ENCODE data around the gene UTP4. TPM values are rescaled to one million over a fixed set of nuclear protein-coding genes. Genes with fewer than 3 reads are reported as not detected.

Gene UTP4
- total and polyA plus RNA-seq, 2 of the 8 experiments (the other 6 are each of a cell fraction or from before 2014, with no cell fraction given), result 101 to 118 TPM

- Histone ChIP-seq H4K5ac (ENCODE audit: insufficient read length, low read depth, low read length) (no peak overlapping the region), H2BK15ac (ENCODE audit: low read length) (no peak overlapping the region), H3K23ac (ENCODE audit: insufficient read length) (no peak overlapping the region), H3K4me3 (ENCODE audit: extremely low read depth in 1 of 4, insufficient read depth in 2 of 4, low read depth in 3 of 4, low read length in 4 of 4) (no peak overlapping the region), H2AFZ (ENCODE audit: low read length) (no peak overlapping the region), H3K27ac (ENCODE audit: low read depth, low read length) (no peak overlapping the region), H3K79me1 (ENCODE audit: low read depth, low read length) (peaks cover 14% of the 10 kb centered on the region; the same call in 1 of the 2 replicates), H3K18ac (ENCODE audit: extremely low read depth, low read length) (no peak overlapping the region), H4K91ac (replicated peaks; ENCODE audit: insufficient read length, low read length) (no peak overlapping the region), H3K4me2 (ENCODE audit: insufficient read depth in 1 of 2, low read depth in 2 of 2, low read length in 2 of 2) (no peak overlapping the region), H3K14ac (ENCODE audit: insufficient read length) (no peak overlapping the region), H2AK5ac (ENCODE audit: low read depth, low read length) (no peak overlapping the region), H3K4me1 (replicated peaks in 1 of 4; ENCODE audit: control insufficient read depth in 3 of 4, insufficient read depth in 4 of 4, low read length in 3 of 4) (no peaks in the 10 kb centered on the region), H3K27me3 (replicated peaks in 1 of 4; ENCODE audit: control insufficient read depth in 3 of 4, extremely low read depth in 1 of 4, insufficient read depth in 3 of 4, low read length in 3 of 4) (no peaks in the 10 kb centered on the region), H3K23me2 (ENCODE audit: low read depth, low read length) (no peaks in the 10 kb centered on the region), H3K4ac (replicated peaks; ENCODE audit: insufficient read length, low read depth, low read length) (no peak overlapping the region), H4K20me1 (replicated peaks in 1 of 2; ENCODE audit: control insufficient read depth in 1 of 2, insufficient read depth in 2 of 2, low read length in 2 of 2) (peaks cover 1 to 9% of the 10 kb centered on the region in 2 experiments), H3K79me2 (ENCODE audit: control insufficient read depth in 1 of 2, insufficient read depth in 2 of 2, low read length in 2 of 2) (peaks cover 0 to 5% of the 10 kb centered on the region in 2 experiments; a peak in 1 of 4 replicates), H3K9me3 (ENCODE audit: insufficient read depth in 2 of 2, low read depth in 1 of 2, low read length in 1 of 2) (no peaks in the 10 kb centered on the region), H3K36me3 (ENCODE audit: control insufficient read depth in 2 of 4, insufficient read depth in 4 of 4, low read length in 3 of 4) (peaks cover 31 to 72% (median 54%) of the 10 kb centered on the region in 4 experiments), H2BK12ac (ENCODE audit: low read depth, low read length) (no peak overlapping the region), H4K8ac (ENCODE audit: extremely low read depth, insufficient read depth, low read length) (no peak overlapping the region; the same call in 1 of the 2 replicates), H2BK120ac (replicated peaks; ENCODE audit: low read depth, low read length) (no peak overlapping the region), H3K56ac (replicated peaks; ENCODE audit: insufficient read length, low read depth, low read length) (no peak overlapping the region), H2BK20ac (ENCODE audit: low read length) (no peak overlapping the region), H3K9ac (replicated peaks in 1 of 4; ENCODE audit: extremely low read depth in 1 of 4, low read depth in 3 of 4, low read length in 3 of 4) (no peak overlapping the region), H2BK5ac (ENCODE audit: low read depth, low read length) (no peak overlapping the region)
- FAIRE-seq (no peak), DNase-seq (ENCODE audit: low read depth in 1 of 2, low spot score in 2 of 2) (no peak)
- WGBS, 2 experiments (ENCODE audit: extremely low coverage in 1 of 2, insufficient coverage in 1 of 2, insufficient read length in 1 of 2, insufficient replicate concordance in 2 of 2, low coverage in 1 of 2, low lambda C conversion rate in 2 of 2, missing lambda C conversion rate in 1 of 2), result 100% methylated on average over 2 of the region's 2 CpGs; no CpG with 5 or more reads in 1 of the 2 experiments
- ChIA-PET CTCF (ENCODE audit: partially characterized antibody) (interaction anchor here (1.0 to 12.3 kb wide), 5 partner anchors 7 to 272 kb away, joined by 3 to 174 read pairs (median 5); no protein-coding TSS in a partner anchor), POLR2A (ENCODE audit: partially characterized antibody) (interaction anchor here (1.1 to 4.1 kb wide), 5 partner anchors 11 to 142 kb away, joined by 4 to 38 read pairs (median 5); partner anchors contain the start of gene HAS3)
- TF ChIP-seq USF2 (IDR thresholded peaks at IDR 0.05; ENCODE audit: low read length) (no peak), TEAD4 (IDR thresholded peaks at IDR 0.05; ENCODE audit: low read depth, low read length) (no peak), GABPA (IDR thresholded peaks at IDR 0.05; ENCODE audit: borderline replicate concordance, insufficient read depth, low read length) (no peak), CTCF (IDR thresholded peaks at IDR 0.05; ENCODE audit: control extremely low read depth in 1 of 3, insufficient read depth in 1 of 3, low read depth in 1 of 3, low read length in 3 of 3) (no peak), GTF2F1 (IDR thresholded peaks at IDR 0.05; ENCODE audit: borderline replicate concordance, low read depth, low read length) (no peak)
Observed at GRCh38 chr16:69118994-69119393, 13.5 kb upstream of the UTP4 start.

Measured in H1 (cell line).